Caki2 (cell line): Measurements from ENCODE around the gene RAB40A. TPM values are rescaled to one million over a fixed set of nuclear protein-coding genes. Genes with fewer than 3 reads are reported as not detected.
"Not testable (repeated sequence)": the region's sequence is repeated elsewhere in the genome, so short reads cannot be mapped to it uniquely, and the experiment has no call there.

ENCODE experiments used
- DNase-seq: peaks from one replicate; pipeline ENCODE4 v3.0.0-alpha.2; 2015; ENCODE audit warnings: low read depth
- in situ Hi-C: cut with HindIII; loops from 2 replicates; pipeline ENCODE4 v1.10.0; 2016; ENCODE audit warnings: low sequenced_read_pairs, low pct_unique_long_range_greater_than_20kb, mixed read lengths
- total RNA-seq: library from RNA; depleted of rRNA; stranded (reverse); fragments of >200 nt; shearing (Covaris generic); gene quantifications from 2 replicates; pipeline ENCODE4 v1.2.3, GENCODE V29; 2014; ENCODE audit warnings: low replicate concordance

RAB40A gene
- total RNA-seq, 1 experiment from 2014 or later: not detected

GRCh38 chrX:103531002-103531401 lies 11.7 kb upstream of the RAB40A start:
- DNase-seq: no peak
- in situ Hi-C loops: no loop called here

GRCh38 chrX:103530545-103530944 lies 11.3 kb upstream of the RAB40A start:
- DNase-seq: no peak
- in situ Hi-C loops: no loop called here

GRCh38 chrX:103529550-103529949 lies 10.3 kb upstream of the RAB40A start:
- in situ Hi-C loops: no loop called here
- DNase-seq: no peak

- in situ Hi-C loops: no loop called here
- DNase-seq: no peak
Measured at GRCh38 chrX:103524747-103525146, 5.5 kb upstream of the RAB40A start.

GRCh38 chrX:103523605-103524004 lies 4.3 kb upstream of the RAB40A start:
- no peak for DNase-seq
- in situ Hi-C loops: no loop called here

- no peak for DNase-seq
- in situ Hi-C loops: no loop called here
Measured at GRCh38 chrX:103520386-103520785, 1.1 kb upstream of the RAB40A start.

GRCh38 chrX:103518571-103518970 lies 718 bp downstream of the RAB40A start:
- in situ Hi-C loops: no loop called here
- no peak for DNase-seq

GRCh38 chrX:103517246-103517645 lies 2.0 kb downstream of the RAB40A start:
- in situ Hi-C loops: no loop called here

GRCh38 chrX:103513476-103514108 lies 5.7 kb downstream of the RAB40A start:
- no peak for DNase-seq
- in situ Hi-C loops: no loop called here

More at GRCh38 chrX:103517246-103517645, 2.0 kb downstream of the RAB40A start:
- no peak for DNase-seq

- in situ Hi-C loops: no loop called here
- no peak for DNase-seq
Measured at GRCh38 chrX:103513067-103513466, 6.2 kb downstream of the RAB40A start.

GRCh38 chrX:103510031-103510430 lies 9.3 kb downstream of the RAB40A start:
- in situ Hi-C loops: no loop called here

GRCh38 chrX:103503853-103504207 lies 15.5 kb downstream of the RAB40A start:
- no peak for DNase-seq
- in situ Hi-C loops: no loop called here

More at GRCh38 chrX:103510031-103510430, 9.3 kb downstream of the RAB40A start:
- DNase-seq: no peak

GRCh38 chrX:103503163-103503852 lies 16.0 kb downstream of the RAB40A start:
- in situ Hi-C loops: no loop called here
- no peak for DNase-seq

- no peak for DNase-seq
- in situ Hi-C loops: no loop called here
Measured at GRCh38 chrX:103498786-103499185, 20.5 kb downstream of the RAB40A start.

- DNase-seq: no peak
- in situ Hi-C loops: no loop called here
Measured at GRCh38 chrX:103495786-103496185, 23.5 kb downstream of the RAB40A start.

GRCh38 chrX:103493578-103493977 lies 25.7 kb downstream of the RAB40A start:
- DNase-seq, in situ Hi-C loops: not testable (repeated sequence)

- in situ Hi-C loops: not testable (repeated sequence)
- peak; percentile 4 for DNase-seq
Measured at GRCh38 chrX:103489733-103490132, 29.6 kb downstream of the RAB40A start.

- no peak for DNase-seq
- in situ Hi-C loops: no loop called here
Measured at GRCh38 chrX:103488794-103489193, 30.5 kb downstream of the RAB40A start.

GRCh38 chrX:103488332-103488731 lies 31.0 kb downstream of the RAB40A start:
- DNase-seq: peak; percentile 14
- in situ Hi-C loops: no loop called here

GRCh38 chrX:103483720-103484119 lies 35.6 kb downstream of the RAB40A start:
- no peak for DNase-seq
- in situ Hi-C loops: no loop called here
